SK-N-SH (cell line): Measurements from ENCODE around the gene CARD14. TPM values are rescaled to one million over a fixed set of nuclear protein-coding genes. Genes with fewer than 3 reads are reported as not detected.

ENCODE experiments used
- CTCF ChIA-PET: fragments of 300-600, 350-600 bp; formaldehyde crosslinking; extraction: SDS; loops from one replicate; lab custom pipeline; 2021; lab: Yijun Ruan, JAX
- POLR2A ChIA-PET: fragments of 350-600 bp; sonication (Branson Sonifier 250); formaldehyde crosslinking; extraction: SDS; loops from one replicate; lab custom pipeline; 2020; ENCODE audit warnings: antibody characterized with exemption, inconsistent platforms; lab: Yijun Ruan, JAX
- DNase-seq: peaks from one replicate; pipeline ENCODE4 v3.0.0; 2012
- H2AFZ ChIP-seq: fragments of 200-600 bp; sonication (generic); 2 replicates; pipeline ENCODE4 v1.8.1; 2016; ENCODE audit warnings: antibody characterized with exemption, mild to moderate bottlenecking, low read depth
- H3F3A ChIP-seq: fragments of 200-600 bp; sonication (generic); replicated peaks from 2 replicates; pipeline ENCODE3; 2016; ENCODE audit warnings: antibody characterized with exemption, mild to moderate bottlenecking; ENCODE audit not compliant: insufficient read depth
- H3K27ac ChIP-seq, 2 experiments: fragments of 200-500 bp in 1 of 2; fragments of 200-600 bp in 1 of 2; sonication (Bioruptor generic) in 1 of 2; sonication (generic), shearing (Covaris generic) in 1 of 2; 2 replicates each; pipeline versions ENCODE4 v1.5.1 to v1.6.1; 2014 to 2016; ENCODE audit warnings: low read depth in 2 of 2, inconsistent platforms in 1 of 2, low read length in 1 of 2, mild to moderate bottlenecking in 1 of 2, mixed read lengths in 1 of 2
- H3K27me3 ChIP-seq: fragments of 200-600 bp; sonication (generic), shearing (Covaris generic); 2 replicates; pipeline ENCODE4 v1.6.1; 2016; ENCODE audit warnings: mixed run types; ENCODE audit not compliant: insufficient read depth
- H3K36me3 ChIP-seq, 2 experiments: fragments of 200-500 bp in 1 of 2; fragments of 200-600 bp in 1 of 2; sonication (Bioruptor generic) in 1 of 2; sonication (generic) in 1 of 2; replicated peaks in 1 of 2; 2 replicates each; pipeline versions ENCODE3 to v1.5.1; 2014 to 2016; ENCODE audit warnings: low read length in 1 of 2, mild to moderate bottlenecking in 1 of 2; ENCODE audit not compliant: insufficient read depth in 2 of 2, control insufficient read depth in 1 of 2
- H3K4me1 ChIP-seq, 2 experiments: fragments of 200-500 bp in 1 of 2; fragments of 200-600 bp in 1 of 2; sonication (Bioruptor generic) in 1 of 2; sonication (generic), shearing (Covaris generic) in 1 of 2; 2 replicates each; pipeline versions ENCODE4 v1.5.1 to v1.6.1; 2014 to 2016; ENCODE audit warnings: low read depth in 1 of 2, low read length in 1 of 2, mixed run types in 1 of 2; ENCODE audit not compliant: insufficient read depth in 2 of 2, control insufficient read depth in 1 of 2
- H3K4me2 ChIP-seq: fragments of 200-600 bp; sonication (generic), shearing (Covaris generic); 2 replicates; pipeline ENCODE4 v1.6.1; 2017; ENCODE audit warnings: mixed run types
- H3K4me3 ChIP-seq, 2 experiments: fragments of 200-500 bp in 1 of 2; fragments of 200-600 bp in 1 of 2; sonication (Bioruptor generic) in 1 of 2; sonication (generic), shearing (Covaris generic) in 1 of 2; 2 replicates each; pipeline versions ENCODE4 v1.5.1 to v1.8.1; 2014 to 2016; ENCODE audit warnings: low read depth in 2 of 2, inconsistent platforms in 1 of 2, low read length in 1 of 2, mild to moderate bottlenecking in 1 of 2, mixed read lengths in 1 of 2, moderate library complexity in 1 of 2
- H3K79me2 ChIP-seq: fragments of 200-600 bp; sonication (generic); 2 replicates; pipeline ENCODE4 v1.8.1; 2017; ENCODE audit warnings: mild to moderate bottlenecking; ENCODE audit not compliant: insufficient read depth
- H3K9ac ChIP-seq: fragments of 200-600 bp; sonication (generic); 2 replicates; pipeline ENCODE4 v1.6.1; 2017; ENCODE audit warnings: mixed run types
- H3K9me2 ChIP-seq: fragments of 200-600 bp; sonication (generic); 2 replicates; pipeline ENCODE4 v1.6.1; 2017; ENCODE audit warnings: mixed run types
- H3K9me3 ChIP-seq: fragments of 200-600 bp; sonication (generic); 2 replicates; pipeline ENCODE4 v1.6.1; 2017; ENCODE audit warnings: mixed run types, mild to moderate bottlenecking, moderate library complexity
- H4K20me1 ChIP-seq: fragments of 200-600 bp; sonication (generic); 2 replicates; pipeline ENCODE4 v1.6.1; 2017; ENCODE audit warnings: mild to moderate bottlenecking, mixed run types; ENCODE audit not compliant: insufficient read depth
- CHD2 ChIP-seq: fragments of 150-350 bp; IDR thresholded peaks from 2 replicates; pipeline ENCODE4 v1.6.1; 2018; ENCODE audit warnings: low read length; ENCODE audit not compliant: partially characterized antibody
- EP300 ChIP-seq, 2 experiments: IDR thresholded peaks; 2 replicates each; pipeline versions ENCODE4 v1.4.0 to v1.6.1; 2012; ENCODE audit warnings: borderline replicate concordance in 1 of 2, low read depth in 1 of 2, low read length in 1 of 2
- EZH2phosphoT487 ChIP-seq: fragments of 200-600 bp; sonication (generic); IDR thresholded peaks from 2 replicates; pipeline ENCODE4 v1.6.1; 2017; ENCODE audit warnings: low read depth, mixed run types, mild to moderate bottlenecking, antibody characterized with exemption, moderate library complexity, borderline replicate concordance
- FOSL2 ChIP-seq: IDR thresholded peaks from 2 replicates; pipeline ENCODE4 v1.4.0; 2012; ENCODE audit warnings: low read depth, mild to moderate bottlenecking, moderate library complexity, borderline replicate concordance
- FOXJ3 ChIP-seq: sonication (generic); formaldehyde crosslinking; IDR thresholded peaks from 2 replicates; pipeline ENCODE4 v1.5.1; 2020; ENCODE audit warnings: mild to moderate bottlenecking, missing genetic modification reagents
- MXI1 ChIP-seq: IDR thresholded peaks from 2 replicates; pipeline ENCODE4 v1.6.1; 2012; ENCODE audit warnings: mild to moderate bottlenecking, low read depth, low read length, improper control_type of control experiment
- NRF1 ChIP-seq: IDR thresholded peaks from 2 replicates; pipeline ENCODE4 v1.6.1; 2012; ENCODE audit warnings: low read depth, mild to moderate bottlenecking, low read length
- SIN3A ChIP-seq: IDR thresholded peaks from 2 replicates; pipeline ENCODE4 v1.6.1; 2012; ENCODE audit warnings: low read depth, mild to moderate bottlenecking, low read length, moderate library complexity, borderline replicate concordance
- SMC3 ChIP-seq: IDR thresholded peaks from 2 replicates; pipeline ENCODE4 v1.6.1; 2012; ENCODE audit warnings: low read depth, low read length, improper control_type of control experiment
- TCF12 ChIP-seq: IDR thresholded peaks from 2 replicates; pipeline ENCODE4 v1.4.0; 2012
- WGBS: methylation state at CpG from one replicate; pipeline ENCODE4 v1.1.6; 2017; ENCODE audit warnings: low lambda C conversion rate; 5-methylcytosine and 5-hydroxymethylcytosine counted together
- polyA plus RNA-seq, 3 experiments: library from polyadenylated mRNA; depleted of rRNA; stranded (reverse); fragments of >200 nt; gene quantifications; 2 replicates each; pipeline ENCODE4 v1.2.3, GENCODE V29; 2012
- TF ChIP-seq, protein P1 (sequence below): IDR thresholded peaks from 2 replicates; pipeline ENCODE4 v1.4.0; 2012; ENCODE audit warnings: low read depth, borderline replicate concordance
- TF ChIP-seq, protein P2 (sequence below): IDR thresholded peaks from 2 replicates; pipeline ENCODE4; 2012
- TF ChIP-seq, protein P3 (sequence below): IDR thresholded peaks from 2 replicates; pipeline ENCODE4 v1.4.0; 2012; ENCODE audit warnings: low read depth
- TF ChIP-seq, protein P4 (sequence below): fragments of 150-350 bp; IDR thresholded peaks from 2 replicates; pipeline ENCODE4 v1.6.1; 2016; ENCODE audit warnings: mild to moderate bottlenecking, low read depth, low read length

CARD14 gene
- 0.05 TPM in 1 of 2 replicates, not detected in the other for polyA plus RNA-seq (2012; rRNA removed)
- not detected in 2 replicates for polyA plus RNA-seq (2012; cell fraction: cytosol; rRNA removed)
- polyA plus RNA-seq (2012; cell fraction: nucleus; rRNA removed) = 0.13 and 0.19 TPM in 2 replicates

DNA sequence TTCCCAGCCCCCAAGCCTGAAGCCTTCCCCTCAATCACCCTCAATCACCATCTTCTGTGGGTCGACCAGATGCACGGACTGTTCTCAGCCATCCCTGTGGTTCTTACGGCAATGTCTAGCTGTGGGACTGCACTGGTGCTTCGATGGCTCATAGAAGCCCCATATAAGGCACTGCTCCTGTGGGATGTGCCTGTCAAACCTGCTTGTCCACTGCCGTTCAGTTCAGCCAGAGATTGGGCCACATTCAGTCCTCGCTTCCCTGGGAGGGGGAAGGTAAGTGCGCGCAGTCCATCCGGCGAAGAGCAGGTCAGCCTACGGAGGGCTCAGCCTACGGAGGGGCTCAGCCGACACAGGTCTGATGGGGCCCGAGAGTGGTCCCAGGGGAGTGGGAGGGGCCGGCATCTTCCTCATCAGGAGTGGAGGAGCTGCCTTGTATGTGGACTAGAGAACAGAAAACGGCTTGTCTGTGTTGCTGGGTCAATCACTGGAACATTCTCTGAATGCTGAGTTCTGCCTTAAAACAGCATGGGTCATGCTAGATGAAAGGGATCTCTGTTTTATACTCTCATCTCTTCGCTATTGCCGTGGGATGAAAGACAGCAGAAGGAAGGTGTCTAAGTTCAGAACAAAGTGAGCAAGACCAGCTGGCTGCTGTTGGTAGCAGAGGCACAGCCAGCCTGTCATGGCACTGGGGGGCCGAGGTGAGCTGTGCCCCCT lies at the start of gene CARD14:
TSS of gene CARD14 (plus strand) at position 247 of the 717 bp plus-strand sequence. CDS start 11,409 bp downstream, outside the sequence.
- Histone ChIP-seq H4K20me1 (no peaks in the 10 kb centered on the region), H3K27ac (no peak within 1 kb of the TSS), H3K27me3 (peaks cover under 1% of the 10 kb centered on the region), H3K4me1 (no peaks in the 10 kb centered on the region), H3K79me2 (no peaks in the 10 kb centered on the region), H3K4me3 (no peak within 1 kb of the TSS), H2AFZ (no peak within 1 kb of the TSS), H3K9me2 (no peaks in the 10 kb centered on the region), H3K9ac (no peak within 1 kb of the TSS), H3F3A (no peaks in the 10 kb centered on the region), H3K36me3 (no peaks in the 10 kb centered on the region), H3K9me3 (no peaks in the 10 kb centered on the region), H3K4me2 (no peak within 1 kb of the TSS)
- peak; percentile 24 for DNase-seq
- ChIA-PET POLR2A (no interaction called here), CTCF (no interaction called here)
- 72% methylated on average over 19 of the region's 19 CpGs for WGBS
- TF ChIP-seq EP300 (IDR thresholded peaks at IDR 0.05; ENCODE audit: borderline replicate concordance in 1 of 2, low read depth in 1 of 2, low read length in 1 of 2) (no peak), EZH2phosphoT487 (no peak)
- TF ChIP-seq, protein P1, sequence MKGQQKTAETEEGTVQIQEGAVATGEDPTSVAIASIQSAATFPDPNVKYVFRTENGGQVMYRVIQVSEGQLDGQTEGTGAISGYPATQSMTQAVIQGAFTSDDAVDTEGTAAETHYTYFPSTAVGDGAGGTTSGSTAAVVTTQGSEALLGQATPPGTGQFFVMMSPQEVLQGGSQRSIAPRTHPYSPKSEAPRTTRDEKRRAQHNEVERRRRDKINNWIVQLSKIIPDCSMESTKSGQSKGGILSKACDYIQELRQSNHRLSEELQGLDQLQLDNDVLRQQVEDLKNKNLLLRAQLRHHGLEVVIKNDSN = no peak

DNA sequence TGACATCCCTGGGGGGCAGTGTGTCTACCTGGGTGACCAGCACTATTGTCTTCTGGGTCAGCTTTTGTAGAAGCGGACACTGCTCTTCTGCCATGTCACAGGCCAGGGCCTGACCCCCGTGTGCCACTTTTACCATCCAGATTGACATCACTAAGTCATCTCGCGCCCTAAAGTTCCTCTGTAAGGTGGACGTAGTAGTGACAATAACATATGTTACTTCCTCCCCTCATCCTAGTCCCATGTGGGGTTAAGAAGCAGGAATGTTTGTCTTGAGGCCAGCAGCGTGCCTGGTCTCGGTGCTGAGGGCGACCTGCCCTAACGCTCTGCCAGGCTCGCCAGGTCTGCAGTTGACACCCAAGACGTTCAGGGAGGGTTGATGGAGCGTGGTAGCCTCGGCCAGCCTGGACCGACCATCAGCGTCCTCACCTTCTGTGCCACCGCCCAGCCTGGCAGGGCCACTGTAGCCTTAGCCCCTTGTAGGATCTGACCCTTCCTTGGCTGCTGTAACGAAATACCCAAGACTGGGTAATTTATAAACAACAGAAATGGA lies 47.7 kb upstream of the CARD14 start:
- Histone ChIP-seq H3K9ac (no peak overlapping the region), H3K79me2 (no peaks in the 10 kb centered on the region), H3K4me1 (no peaks in the 10 kb centered on the region), H3K4me2 (no peak overlapping the region), H3K9me3 (no peaks in the 10 kb centered on the region), H3K36me3 (peaks cover 0 to 4% of the 10 kb centered on the region in 2 experiments), H3F3A (no peaks in the 10 kb centered on the region), H3K4me3 (no peak overlapping the region), H4K20me1 (no peaks in the 10 kb centered on the region), H3K27me3 (no peaks in the 10 kb centered on the region), H3K9me2 (no peaks in the 10 kb centered on the region), H2AFZ (no peak overlapping the region), H3K27ac (no peak overlapping the region)
- CTCF ChIA-PET = no interaction called here
- WGBS = 90% methylated on average over 16 of the region's 17 CpGs
- no peak for DNase-seq
- POLR2A ChIA-PET = no interaction called here
- no peak for TF ChIP-seq EP300 (IDR thresholded peaks at IDR 0.05; ENCODE audit: borderline replicate concordance in 1 of 2, low read depth in 1 of 2, low read length in 1 of 2)
- TF ChIP-seq, protein P2, sequence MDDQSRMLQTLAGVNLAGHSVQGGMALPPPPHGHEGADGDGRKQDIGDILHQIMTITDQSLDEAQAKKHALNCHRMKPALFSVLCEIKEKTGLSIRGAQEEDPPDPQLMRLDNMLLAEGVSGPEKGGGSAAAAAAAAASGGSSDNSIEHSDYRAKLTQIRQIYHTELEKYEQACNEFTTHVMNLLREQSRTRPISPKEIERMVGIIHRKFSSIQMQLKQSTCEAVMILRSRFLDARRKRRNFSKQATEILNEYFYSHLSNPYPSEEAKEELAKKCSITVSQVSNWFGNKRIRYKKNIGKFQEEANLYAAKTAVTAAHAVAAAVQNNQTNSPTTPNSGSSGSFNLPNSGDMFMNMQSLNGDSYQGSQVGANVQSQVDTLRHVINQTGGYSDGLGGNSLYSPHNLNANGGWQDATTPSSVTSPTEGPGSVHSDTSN = no peak
- no peak for TF ChIP-seq TCF12
- no peak for TF ChIP-seq SIN3A
- TF ChIP-seq CHD2 = no peak
- no peak for TF ChIP-seq FOSL2
- TF ChIP-seq MXI1 = no peak
- TF ChIP-seq SMC3 = no peak
- no peak for TF ChIP-seq FOXJ3 (CRISPR knock-in tag)
- TF ChIP-seq NRF1 = no peak
- TF ChIP-seq, protein P3, sequence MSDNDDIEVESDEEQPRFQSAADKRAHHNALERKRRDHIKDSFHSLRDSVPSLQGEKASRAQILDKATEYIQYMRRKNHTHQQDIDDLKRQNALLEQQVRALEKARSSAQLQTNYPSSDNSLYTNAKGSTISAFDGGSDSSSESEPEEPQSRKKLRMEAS = no peak
- TF ChIP-seq, protein P4, sequence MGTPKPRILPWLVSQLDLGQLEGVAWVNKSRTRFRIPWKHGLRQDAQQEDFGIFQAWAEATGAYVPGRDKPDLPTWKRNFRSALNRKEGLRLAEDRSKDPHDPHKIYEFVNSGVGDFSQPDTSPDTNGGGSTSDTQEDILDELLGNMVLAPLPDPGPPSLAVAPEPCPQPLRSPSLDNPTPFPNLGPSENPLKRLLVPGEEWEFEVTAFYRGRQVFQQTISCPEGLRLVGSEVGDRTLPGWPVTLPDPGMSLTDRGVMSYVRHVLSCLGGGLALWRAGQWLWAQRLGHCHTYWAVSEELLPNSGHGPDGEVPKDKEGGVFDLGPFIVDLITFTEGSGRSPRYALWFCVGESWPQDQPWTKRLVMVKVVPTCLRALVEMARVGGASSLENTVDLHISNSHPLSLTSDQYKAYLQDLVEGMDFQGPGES = no peak
